ENCODE measurements around the gene PLD1.

DNA sequence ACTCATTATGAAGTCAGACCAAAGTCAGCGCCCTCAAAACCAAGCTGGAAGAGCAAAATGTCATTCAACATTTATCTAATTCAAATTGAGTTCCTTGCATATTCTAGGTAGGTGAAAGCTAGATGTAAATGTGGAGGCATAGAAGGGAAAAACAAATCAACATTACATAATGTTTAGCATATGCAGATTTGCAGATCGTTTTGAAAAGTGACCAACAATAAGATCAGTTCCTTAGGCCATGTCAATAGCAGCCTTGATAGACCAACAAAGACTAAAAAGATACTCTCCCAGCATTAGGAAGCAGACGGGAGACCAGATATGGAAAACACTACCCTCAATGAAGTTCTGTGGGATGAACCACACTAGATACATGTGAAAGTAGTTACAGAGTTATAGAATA is 83.0 kb downstream of the PLD1 start:
- TF ChIP-seq, protein P1, sequence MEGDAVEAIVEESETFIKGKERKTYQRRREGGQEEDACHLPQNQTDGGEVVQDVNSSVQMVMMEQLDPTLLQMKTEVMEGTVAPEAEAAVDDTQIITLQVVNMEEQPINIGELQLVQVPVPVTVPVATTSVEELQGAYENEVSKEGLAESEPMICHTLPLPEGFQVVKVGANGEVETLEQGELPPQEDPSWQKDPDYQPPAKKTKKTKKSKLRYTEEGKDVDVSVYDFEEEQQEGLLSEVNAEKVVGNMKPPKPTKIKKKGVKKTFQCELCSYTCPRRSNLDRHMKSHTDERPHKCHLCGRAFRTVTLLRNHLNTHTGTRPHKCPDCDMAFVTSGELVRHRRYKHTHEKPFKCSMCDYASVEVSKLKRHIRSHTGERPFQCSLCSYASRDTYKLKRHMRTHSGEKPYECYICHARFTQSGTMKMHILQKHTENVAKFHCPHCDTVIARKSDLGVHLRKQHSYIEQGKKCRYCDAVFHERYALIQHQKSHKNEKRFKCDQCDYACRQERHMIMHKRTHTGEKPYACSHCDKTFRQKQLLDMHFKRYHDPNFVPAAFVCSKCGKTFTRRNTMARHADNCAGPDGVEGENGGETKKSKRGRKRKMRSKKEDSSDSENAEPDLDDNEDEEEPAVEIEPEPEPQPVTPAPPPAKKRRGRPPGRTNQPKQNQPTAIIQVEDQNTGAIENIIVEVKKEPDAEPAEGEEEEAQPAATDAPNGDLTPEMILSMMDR (IDR thresholded peaks at IDR 0.05), result no peak
- TF ChIP-seq POLR2A (IDR thresholded peaks at IDR 0.05), result no peak

Data from esophagus squamous epithelium (tissue), 4 donors.